Neural cell (in vitro differentiated cells): ENCODE results near the gene PRG2.

Experiments
- CTCF ChIP-seq: fragments of 450-650 bp; IDR thresholded peaks from 2 replicates; pipeline ENCODE4 v1.5.1; 2014; ENCODE audit warnings: antibody characterized with exemption, mild to moderate bottlenecking, moderate library complexity; ENCODE audit not compliant: poor library complexity, severe bottlenecking
- EP300 ChIP-seq: fragments of 450-650 bp; conservative IDR thresholded peaks from 2 replicates; pipeline ENCODE4 v1.6.1; 2014; ENCODE audit warnings: antibody characterized with exemption, mild to moderate bottlenecking, moderate library complexity; ENCODE audit not compliant: poor library complexity, severe bottlenecking
- EZH2 ChIP-seq: fragments of 200-600, 300-800 bp; shearing (Covaris generic), sonication (generic); IDR thresholded peaks from 2 replicates; pipeline ENCODE4 v1.6.1; 2014; ENCODE audit warnings: antibody characterized with exemption, low read length, borderline replicate concordance, mild to moderate bottlenecking; ENCODE audit not compliant: insufficient read depth, poor library complexity, severe bottlenecking
- MXI1 ChIP-seq: fragments of 450-650 bp; conservative IDR thresholded peaks from 2 replicates; pipeline ENCODE4 v1.6.1; 2014; ENCODE audit warnings: antibody characterized with exemption, mild to moderate bottlenecking; ENCODE audit not compliant: poor library complexity, severe bottlenecking
- POLR2AphosphoS5 ChIP-seq: IDR thresholded peaks from 2 replicates; pipeline ENCODE4 v1.6.1; 2012
- RAD21 ChIP-seq: fragments of 450-650 bp; conservative IDR thresholded peaks from 2 replicates; pipeline ENCODE4 v1.6.1; 2014; ENCODE audit warnings: antibody characterized with exemption, mild to moderate bottlenecking, moderate library complexity
- REST ChIP-seq: IDR thresholded peaks from 2 replicates; pipeline ENCODE4 v1.6.1; 2012; ENCODE audit warnings: borderline replicate concordance
- TAF1 ChIP-seq: IDR thresholded peaks from 2 replicates; pipeline ENCODE4 v1.6.1; 2012; ENCODE audit warnings: low read depth

- no peak for TF ChIP-seq CTCF
- TF ChIP-seq EZH2, result no peak
- no peak for TF ChIP-seq REST
- TF ChIP-seq TAF1, result no peak
- no peak for TF ChIP-seq POLR2AphosphoS5
- no peak for TF ChIP-seq EP300
- no peak for TF ChIP-seq MXI1
- no peak for TF ChIP-seq RAD21
Observed at GRCh38 chr11:57339328-57339727, 51.1 kb downstream of the PRG2 start.
